ENCODE results near the gene TOMM20L.

DNA sequence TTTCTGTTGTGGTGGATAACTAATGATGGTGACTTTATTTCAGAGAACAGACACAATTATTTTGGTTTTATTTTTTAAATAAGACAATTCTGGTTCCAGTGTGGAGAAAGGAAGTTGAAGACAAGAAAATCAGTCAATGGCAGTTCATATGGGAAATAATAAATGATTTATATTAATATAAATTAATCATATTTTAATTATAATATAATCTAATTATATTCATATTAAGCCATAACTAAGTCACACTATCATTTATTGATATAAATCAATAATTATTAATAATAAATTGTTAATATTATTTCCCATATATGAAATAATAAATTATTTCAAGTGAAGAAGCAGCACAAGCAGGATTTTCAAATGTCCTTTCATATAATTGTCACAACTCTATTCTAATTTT is 2.8 kb downstream of the TOMM20L start:
- TF ChIP-seq POLR2A (IDR thresholded peaks at IDR 0.05; ENCODE audit: low read depth, low read length) (no peak), POLR2AphosphoS5 (IDR thresholded peaks at IDR 0.05; ENCODE audit: low read depth, low read length) (no peak), TAF1 (IDR thresholded peaks at IDR 0.05; ENCODE audit: low read depth, low read length) (no peak), SPI1 (IDR thresholded peaks at IDR 0.05; ENCODE audit: low read depth, low read length) (no peak)
